HCT116 (cell line): ENCODE data around the gene SLC25A39. TPM values are rescaled to one million over a fixed set of nuclear protein-coding genes. Genes with fewer than 3 reads are reported as not detected.
"Not testable (repeated sequence)": the region's sequence is repeated elsewhere in the genome, so short reads cannot be mapped to it uniquely, and the experiment has no call there.

Experiments
- ATAC-seq: fragments of 200-7000 bp; cut with Tn5 transposase; 2 replicates; pipeline ENCODE4 v1.9.1; 2020; ENCODE audit warnings: mild to moderate bottlenecking, moderate library complexity
- BruUV-seq: library from RNA; stranded (reverse); fragments of 400-500 nt; replicated peaks from 2 replicates; lab custom pipeline; 2021; lab: Mats Ljungman, UMichigan
- CTCF ChIA-PET: fragments of 300-600 bp; sonication (Branson Sonifier 250); formaldehyde crosslinking; loops from one replicate; lab custom pipeline; 2021; ENCODE audit warnings: antibody characterized with exemption; lab: Charles Lee
- POLR2A ChIA-PET: fragments of 300-600, 350-600 bp; sonication (Branson Sonifier 250); formaldehyde crosslinking; loops from one replicate; lab custom pipeline; 2021; ENCODE audit warnings: antibody characterized with exemption; lab: Charles Lee
- RAD21 ChIA-PET, 2 experiments: fragments of 300-600 bp; sonication (Branson Sonifier 250); formaldehyde crosslinking; loops; one replicate each; lab custom pipeline; 2023; ENCODE audit warnings: low total read pairs in 2 of 2; ENCODE audit not compliant: uncharacterized antibody in 2 of 2, unreplicated experiment in 2 of 2, low non-redundant PET in 1 of 2; lab: Charles Lee
- DNase-seq: peaks from one replicate; pipeline ENCODE4 v3.0.0-alpha.2; 2010; ENCODE audit warnings: low read depth, low spot score
- H2AFZ ChIP-seq: fragments of 200-600 bp; shearing (Covaris generic), sonication (generic); 2 replicates; pipeline ENCODE4 v1.6.1; 2017; ENCODE audit warnings: low read depth, mixed run types, mixed read lengths, antibody characterized with exemption, low read length; ENCODE audit not compliant: poor library complexity, severe bottlenecking
- H3K27ac ChIP-seq: 2 replicates; pipeline ENCODE4 v1.5.1; 2012; ENCODE audit warnings: low read depth, low read length
- H3K27me3 ChIP-seq: fragments of 200-600 bp; sonication (generic); 2 replicates; pipeline ENCODE4 v1.6.1; 2016; ENCODE audit warnings: mixed run types, low read length, mixed read lengths; ENCODE audit not compliant: insufficient read depth
- H3K36me3 ChIP-seq, 2 experiments: fragments of 200-500 bp in 1 of 2; fragments of 200-600 bp in 1 of 2; sonication (Bioruptor generic) in 1 of 2; sonication (generic) in 1 of 2; 2 replicates each; pipeline versions ENCODE4 v1.5.1 to v1.6.1; 2014 to 2016; ENCODE audit warnings: low read length in 2 of 2, inconsistent platforms in 1 of 2, mixed read lengths in 1 of 2, mixed run types in 1 of 2; ENCODE audit not compliant: insufficient read depth in 2 of 2, control insufficient read depth in 1 of 2
- H3K4me1 ChIP-seq, 2 experiments: fragments of 200-600 bp in 1 of 2; sonication (generic) in 1 of 2; 2 replicates each; pipeline versions ENCODE4 v1.5.1 to v1.6.1; 2012 to 2017; ENCODE audit warnings: low read length in 2 of 2, inconsistent platforms in 1 of 2, mild to moderate bottlenecking in 1 of 2, mixed read lengths in 1 of 2, mixed run types in 1 of 2, moderate library complexity in 1 of 2; ENCODE audit not compliant: insufficient read depth in 2 of 2, control insufficient read depth in 1 of 2
- H3K4me2 ChIP-seq: fragments of 200-600 bp; sonication (generic); 2 replicates; pipeline ENCODE4 v1.6.1; 2017; ENCODE audit warnings: mixed run types, low read length, mixed read lengths
- H3K4me3 ChIP-seq, 2 experiments: fragments of 200-600 bp in 1 of 2; sonication (generic) in 1 of 2; replicated peaks in 1 of 2; 2 replicates each; pipeline ENCODE4 v1.5.1; 2011 to 2016; ENCODE audit warnings: low read length in 2 of 2, control low read depth in 1 of 2, low read depth in 1 of 2, mild to moderate bottlenecking in 1 of 2, mixed read lengths in 1 of 2, mixed run types in 1 of 2
- H3K79me2 ChIP-seq: fragments of 200-600 bp; sonication (generic); 2 replicates; pipeline ENCODE4 v1.6.1; 2017; ENCODE audit warnings: mild to moderate bottlenecking, mixed run types, low read length, moderate library complexity, mixed read lengths; ENCODE audit not compliant: insufficient read depth
- H3K9ac ChIP-seq: fragments of 200-600 bp; sonication (generic); 2 replicates; pipeline ENCODE4 v1.6.1; 2016; ENCODE audit warnings: low read length, mixed read lengths
- H3K9me2 ChIP-seq: fragments of 200-600 bp; sonication (generic), shearing (Covaris generic); 2 replicates; pipeline ENCODE4 v1.6.1; 2017; ENCODE audit warnings: mixed run types, mild to moderate bottlenecking, moderate library complexity; ENCODE audit not compliant: insufficient read depth
- H3K9me3 ChIP-seq, 2 experiments: fragments of 200-500 bp in 1 of 2; fragments of 200-600 bp in 1 of 2; sonication (Bioruptor generic) in 1 of 2; sonication (generic) in 1 of 2; 2 replicates each; pipeline ENCODE4 v1.6.1; 2014 to 2017; ENCODE audit warnings: low read length in 2 of 2, mixed read lengths in 2 of 2, inconsistent platforms in 1 of 2, low read depth in 1 of 2, mild to moderate bottlenecking in 1 of 2, mixed run types in 1 of 2, moderate library complexity in 1 of 2; ENCODE audit not compliant: control insufficient read depth in 1 of 2, insufficient read depth in 1 of 2
- H4K20me1 ChIP-seq: fragments of 200-600 bp; sonication (generic), shearing (Covaris generic); 2 replicates; pipeline ENCODE4 v1.6.1; 2017; ENCODE audit warnings: mixed run types, mild to moderate bottlenecking, moderate library complexity; ENCODE audit not compliant: insufficient read depth
- intact Hi-C: fragments of 100-400 bp; cut with micrococcal nuclease; formaldehyde crosslinking; loops from 2 replicates; pipeline ENCODE4 v1.10.0; 2022
- total RNA-seq: library from RNA; stranded (reverse); gene quantifications from one replicate; pipeline ENCODE4 v1.2.1, GENCODE V29; 2021; ENCODE audit not compliant: unreplicated experiment

Gene SLC25A39
- total RNA-seq, 1 experiment from 2014 or later, result 326 TPM

GRCh38 chr17:44330263-44330662, 5.6 kb upstream of the SLC25A39 start:
- Histone ChIP-seq H3K79me2 (peaks cover 13% of the 10 kb centered on the region; the same call in 1 of the 2 replicates), H3K4me1 (peaks cover 18 to 34% of the 10 kb centered on the region in 2 experiments)
- H3K27me3 ChIP-seq, H3K4me2 ChIP-seq, H3K4me3 ChIP-seq, intact Hi-C loops, H3K9me2 ChIP-seq, RAD21 ChIA-PET, H2AFZ ChIP-seq, H3K36me3 ChIP-seq, BruUV-seq, H3K9me3 ChIP-seq, DNase-seq, H3K27ac ChIP-seq, H3K9ac ChIP-seq, H4K20me1 ChIP-seq, ATAC-seq: not testable (repeated sequence)
- ChIA-PET CTCF (interaction anchor here (0.6 to 2.3 kb wide), 10 partner anchors 21 to 192 kb away, joined by 3 to 13 read pairs (median 4); partner anchors contain the start of gene FAM171A2), POLR2A (interaction anchor here (0.8 to 1.5 kb wide), 2 partner anchors 15 to 126 kb away, joined by 4 to 7 read pairs; partner anchors contain the start of gene GRN)

DNA sequence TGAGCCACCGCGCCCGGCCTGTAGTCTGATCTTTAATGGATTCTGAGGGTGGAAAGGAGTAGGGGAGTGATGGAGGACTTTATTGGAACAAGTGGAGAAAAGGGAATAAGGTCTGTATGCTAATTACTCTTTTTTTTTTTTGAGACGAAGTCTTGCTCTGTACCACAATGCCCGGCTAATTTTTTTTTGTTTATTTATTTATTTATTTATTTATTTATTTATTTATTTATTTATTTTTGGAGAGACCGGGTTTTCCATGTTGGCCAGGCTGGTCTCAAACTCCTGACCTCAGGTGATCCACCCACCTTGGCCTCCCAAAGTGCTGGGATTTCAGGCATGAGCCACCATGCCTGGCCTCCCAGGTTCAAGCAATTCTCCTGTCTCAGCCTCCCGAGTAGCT, 4.9 kb upstream of the SLC25A39 start:
- H2AFZ ChIP-seq, H4K20me1 ChIP-seq, H3K9me3 ChIP-seq, H3K4me3 ChIP-seq, BruUV-seq, H3K27me3 ChIP-seq, H3K9me2 ChIP-seq, H3K27ac ChIP-seq, intact Hi-C loops, H3K4me2 ChIP-seq, RAD21 ChIA-PET, DNase-seq, H3K9ac ChIP-seq, POLR2A ChIA-PET, H3K36me3 ChIP-seq, ATAC-seq: not testable (repeated sequence)
- CTCF ChIA-PET, result interaction anchor here (1.1 to 2.3 kb wide), 2 partner anchors 193 to 228 kb away, joined by 3 to 13 read pairs; partner anchors contain the start of gene FZD2
- Histone ChIP-seq H3K79me2 (peaks cover 16% of the 10 kb centered on the region), H3K4me1 (peaks cover 18 to 34% of the 10 kb centered on the region in 2 experiments)
